Lower leg skin (tissue), 3 donors: Measurements from ENCODE around the gene EN2.

Source experiments
- CTCF ChIP-seq, 3 donors: fragments of 450-650 bp; IDR thresholded peaks; one replicate each; pipeline ENCODE4 v1.5.1; 2016; ENCODE audit warnings: antibody characterized with exemption in 3 of 3, mild to moderate bottlenecking in 3 of 3, moderate library complexity in 2 of 3
- POLR2A ChIP-seq, 2 donors: fragments of 450-650 bp; IDR thresholded peaks; one replicate each; pipeline ENCODE4 v1.6.1; 2016 to 2017; ENCODE audit warnings: antibody characterized with exemption in 2 of 2, mild to moderate bottlenecking in 1 of 2, moderate library complexity in 1 of 2

- TF ChIP-seq CTCF (IDR thresholded peaks at IDR 0.05) (no peak), POLR2A (IDR thresholded peaks at IDR 0.05) (no peak)
These were observed 24.7 kb downstream of the EN2 start for GRCh38 chr7:155482511-155483183.
